Activated T-cell treated with anti-CD3 and anti-CD28 coated beads, Interleukin-2, amount 50 U/mL, for 24 hours (primary cell): ENCODE results near the gene FBXL20.
A peak's percentile ranks its signal among the peaks of the same experiment; 100 is the strongest.
"Not testable (repeated sequence)": the region's sequence is repeated elsewhere in the genome, so short reads cannot be mapped to it uniquely, and the experiment has no call there.

Experiments
- DNase-seq: peaks from one replicate; pipeline ENCODE4 v3.0.0-alpha.2; 2020
- H3K27ac Mint-ChIP-seq: 2 replicates; pipeline ENCODE4 v1.8.0; 2020; ENCODE audit warnings: mild to moderate bottlenecking, mixed read lengths
- H3K27me3 Mint-ChIP-seq: 2 replicates; pipeline ENCODE4 v1.8.0; 2020; ENCODE audit warnings: mixed read lengths
- H3K36me3 Mint-ChIP-seq: 2 replicates; pipeline ENCODE4 v1.8.0; 2020; ENCODE audit warnings: low read depth, mixed read lengths
- H3K4me1 Mint-ChIP-seq: 2 replicates; pipeline ENCODE4 v1.8.0; 2020; ENCODE audit warnings: low read depth, mixed read lengths
- H3K4me3 Mint-ChIP-seq: 2 replicates; pipeline ENCODE4 v1.8.0; 2020; ENCODE audit warnings: mild to moderate bottlenecking, moderate library complexity, mixed read lengths
- H3K9me3 Mint-ChIP-seq: 2 replicates; pipeline ENCODE4 v1.8.0; 2020; ENCODE audit warnings: mixed read lengths

FBXL20 gene

GRCh38 chr17:39402890-39403605, 1.6 kb upstream of the FBXL20 start:
- peaks cover 43% of the 10 kb centered on the region for H3K36me3 Mint-ChIP-seq
- H3K9me3 Mint-ChIP-seq = no peaks in the 10 kb centered on the region
- H3K4me3 Mint-ChIP-seq = peak overlapping the region; percentile 96
- H3K27me3 Mint-ChIP-seq = no peaks in the 10 kb centered on the region
- peaks cover 73% of the 10 kb centered on the region for H3K4me1 Mint-ChIP-seq
- H3K27ac Mint-ChIP-seq = peak overlapping the region; percentile 98
- DNase-seq = no peak

GRCh38 chr17:39402244-39402889, 941 bp upstream of the FBXL20 start:
- peak overlapping the region; percentile 98 for H3K27ac Mint-ChIP-seq
- H3K4me1 Mint-ChIP-seq = peaks cover 72% of the 10 kb centered on the region
- peak; percentile 89 for DNase-seq
- no peaks in the 10 kb centered on the region for H3K27me3 Mint-ChIP-seq
- no peaks in the 10 kb centered on the region for H3K9me3 Mint-ChIP-seq
- peak overlapping the region; percentile 96 for H3K4me3 Mint-ChIP-seq
- H3K36me3 Mint-ChIP-seq = peaks cover 36% of the 10 kb centered on the region

- Mint-ChIP-seq H3K36me3 (peaks cover 26% of the 10 kb centered on the region), H3K4me3 (peak overlapping the region; percentile 96), H3K27ac (peak overlapping the region; percentile 97), H3K4me1 (peaks cover 67% of the 10 kb centered on the region), H3K27me3 (no peaks in the 10 kb centered on the region), H3K9me3 (no peaks in the 10 kb centered on the region)
- DNase-seq = no peak
Observed at GRCh38 chr17:39400547-39401411, 647 bp downstream of the FBXL20 start.

- no peak for DNase-seq
- no peaks in the 10 kb centered on the region for H3K27me3 Mint-ChIP-seq
- peak overlapping the region; percentile 96 for H3K4me3 Mint-ChIP-seq
- peaks cover 17% of the 10 kb centered on the region for H3K36me3 Mint-ChIP-seq
- no peaks in the 10 kb centered on the region for H3K9me3 Mint-ChIP-seq
- H3K27ac Mint-ChIP-seq = peak overlapping the region; percentile 97
- H3K4me1 Mint-ChIP-seq = peaks cover 61% of the 10 kb centered on the region
Observed at GRCh38 chr17:39399791-39400190, 1.6 kb downstream of the FBXL20 start.

- DNase-seq = no peak
- Mint-ChIP-seq H3K9me3 (no peaks in the 10 kb centered on the region), H3K27me3 (no peaks in the 10 kb centered on the region), H3K36me3 (peaks cover 5% of the 10 kb centered on the region), H3K4me3 (no peak overlapping the region), H3K4me1 (peaks cover 34% of the 10 kb centered on the region), H3K27ac (no peak overlapping the region)
Observed at GRCh38 chr17:39393736-39394135, 7.7 kb downstream of the FBXL20 start.

GRCh38 chr17:39391448-39391847, 10.0 kb downstream of the FBXL20 start:
- H3K4me3 Mint-ChIP-seq = no peak overlapping the region
- H3K36me3 Mint-ChIP-seq = peaks cover 11% of the 10 kb centered on the region
- peaks cover 19% of the 10 kb centered on the region for H3K4me1 Mint-ChIP-seq

GRCh38 chr17:39385040-39385439, 16.4 kb downstream of the FBXL20 start:
- no peak for DNase-seq
- no peak overlapping the region for H3K27ac Mint-ChIP-seq
- no peak overlapping the region for H3K4me3 Mint-ChIP-seq
- peaks cover 15% of the 10 kb centered on the region for H3K36me3 Mint-ChIP-seq
- no peaks in the 10 kb centered on the region for H3K27me3 Mint-ChIP-seq
- H3K9me3 Mint-ChIP-seq = no peaks in the 10 kb centered on the region
- H3K4me1 Mint-ChIP-seq = peaks cover 13% of the 10 kb centered on the region

More at GRCh38 chr17:39391448-39391847, 10.0 kb downstream of the FBXL20 start:
- no peak overlapping the region for H3K27ac Mint-ChIP-seq
- no peak for DNase-seq
- no peaks in the 10 kb centered on the region for H3K9me3 Mint-ChIP-seq
- H3K27me3 Mint-ChIP-seq = no peaks in the 10 kb centered on the region

- Mint-ChIP-seq H3K36me3 (peaks cover 2% of the 10 kb centered on the region), H3K27me3 (no peaks in the 10 kb centered on the region), H3K4me3 (no peak overlapping the region), H3K4me1 (peaks cover 33% of the 10 kb centered on the region), H3K9me3 (no peaks in the 10 kb centered on the region), H3K27ac (peak overlapping the region; percentile 29)
- no peak for DNase-seq
Observed at GRCh38 chr17:39380144-39380543, 21.3 kb downstream of the FBXL20 start.

GRCh38 chr17:39376434-39376833, 25.0 kb downstream of the FBXL20 start:
- Mint-ChIP-seq H3K27me3 (no peaks in the 10 kb centered on the region), H3K4me1 (peaks cover 36% of the 10 kb centered on the region), H3K27ac (peak overlapping the region; percentile 28), H3K4me3 (no peak overlapping the region), H3K9me3 (no peaks in the 10 kb centered on the region), H3K36me3 (peaks cover 4% of the 10 kb centered on the region)
- DNase-seq = no peak

- not testable (repeated sequence) for H3K4me3 Mint-ChIP-seq, H3K36me3 Mint-ChIP-seq, H3K27ac Mint-ChIP-seq, H3K27me3 Mint-ChIP-seq, DNase-seq, H3K9me3 Mint-ChIP-seq
- peaks cover 12% of the 10 kb centered on the region for H3K4me1 Mint-ChIP-seq
Observed at GRCh38 chr17:39367805-39368204, 33.6 kb downstream of the FBXL20 start.

GRCh38 chr17:39365872-39366271, 35.6 kb downstream of the FBXL20 start:
- Mint-ChIP-seq H3K27me3 (no peaks in the 10 kb centered on the region), H3K4me1 (peaks cover 15% of the 10 kb centered on the region)

GRCh38 chr17:39365242-39365641, 36.2 kb downstream of the FBXL20 start:
- DNase-seq = no peak
- Mint-ChIP-seq H3K4me3 (no peak overlapping the region), H3K27ac (no peak overlapping the region), H3K9me3 (no peaks in the 10 kb centered on the region), H3K4me1 (peaks cover 21% of the 10 kb centered on the region), H3K36me3 (no peaks in the 10 kb centered on the region), H3K27me3 (no peaks in the 10 kb centered on the region)

More at GRCh38 chr17:39365872-39366271, 35.6 kb downstream of the FBXL20 start:
- Mint-ChIP-seq H3K27ac (no peak overlapping the region), H3K4me3 (no peak overlapping the region), H3K36me3 (no peaks in the 10 kb centered on the region), H3K9me3 (no peaks in the 10 kb centered on the region)
- DNase-seq = no peak

GRCh38 chr17:39364236-39365025, 37.0 kb downstream of the FBXL20 start:
- H3K27ac Mint-ChIP-seq = no peak overlapping the region
- no peak for DNase-seq
- H3K27me3 Mint-ChIP-seq = no peaks in the 10 kb centered on the region
- peaks cover 24% of the 10 kb centered on the region for H3K4me1 Mint-ChIP-seq
- H3K36me3 Mint-ChIP-seq = no peaks in the 10 kb centered on the region
- no peaks in the 10 kb centered on the region for H3K9me3 Mint-ChIP-seq
- no peak overlapping the region for H3K4me3 Mint-ChIP-seq

- no peak for DNase-seq
Observed at GRCh38 chr17:39361064-39361463, 40.4 kb downstream of the FBXL20 start.

More at GRCh38 chr17:39361064-39361463, 40.4 kb downstream of the FBXL20 start:
- Mint-ChIP-seq H3K4me1 (peaks cover 23% of the 10 kb centered on the region), H3K27ac (peak overlapping the region; percentile 0), H3K4me3 (no peak overlapping the region), H3K27me3 (no peaks in the 10 kb centered on the region), H3K36me3 (peaks cover 2% of the 10 kb centered on the region), H3K9me3 (no peaks in the 10 kb centered on the region)
